ENCODE measurements around the gene SYNPR.

DNA sequence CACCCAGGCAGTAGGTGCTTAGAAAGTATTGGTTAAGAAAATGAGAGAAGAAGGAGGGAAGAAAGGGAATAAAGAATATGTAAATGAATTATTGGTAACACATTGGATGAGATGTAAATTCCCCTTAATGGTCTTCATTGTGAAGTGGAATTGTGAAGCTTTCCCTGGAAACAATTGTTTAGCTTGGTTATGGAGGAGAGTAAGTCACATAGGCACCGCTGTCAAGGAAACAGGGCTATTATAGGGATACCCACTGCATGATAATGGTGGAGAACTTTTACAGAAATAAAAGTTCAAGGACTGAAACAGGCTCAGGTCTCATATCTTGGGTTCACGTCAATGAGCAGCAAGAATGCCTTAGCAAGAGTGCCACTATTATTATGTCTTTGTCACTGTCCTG is 9.5 kb downstream of the SYNPR start:
- no peak for TF ChIP-seq EZH2 (IDR thresholded peaks at IDR 0.05; ENCODE audit: borderline replicate concordance, low read depth, low read length, severe bottlenecking)
- TF ChIP-seq, protein P1, sequence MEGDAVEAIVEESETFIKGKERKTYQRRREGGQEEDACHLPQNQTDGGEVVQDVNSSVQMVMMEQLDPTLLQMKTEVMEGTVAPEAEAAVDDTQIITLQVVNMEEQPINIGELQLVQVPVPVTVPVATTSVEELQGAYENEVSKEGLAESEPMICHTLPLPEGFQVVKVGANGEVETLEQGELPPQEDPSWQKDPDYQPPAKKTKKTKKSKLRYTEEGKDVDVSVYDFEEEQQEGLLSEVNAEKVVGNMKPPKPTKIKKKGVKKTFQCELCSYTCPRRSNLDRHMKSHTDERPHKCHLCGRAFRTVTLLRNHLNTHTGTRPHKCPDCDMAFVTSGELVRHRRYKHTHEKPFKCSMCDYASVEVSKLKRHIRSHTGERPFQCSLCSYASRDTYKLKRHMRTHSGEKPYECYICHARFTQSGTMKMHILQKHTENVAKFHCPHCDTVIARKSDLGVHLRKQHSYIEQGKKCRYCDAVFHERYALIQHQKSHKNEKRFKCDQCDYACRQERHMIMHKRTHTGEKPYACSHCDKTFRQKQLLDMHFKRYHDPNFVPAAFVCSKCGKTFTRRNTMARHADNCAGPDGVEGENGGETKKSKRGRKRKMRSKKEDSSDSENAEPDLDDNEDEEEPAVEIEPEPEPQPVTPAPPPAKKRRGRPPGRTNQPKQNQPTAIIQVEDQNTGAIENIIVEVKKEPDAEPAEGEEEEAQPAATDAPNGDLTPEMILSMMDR (IDR thresholded peaks at IDR 0.05; ENCODE audit: borderline replicate concordance, extremely low read depth, low read length, poor library complexity, severe bottlenecking), result no peak
